CD4-positive, alpha-beta T cell treated with Interleukin-17A for 4 hours (primary cell): ENCODE measurements around the gene FNBP1L.

Source experiments
- DNase-seq: peaks from one replicate; pipeline ENCODE4 v3.0.0-alpha.2; 2020; ENCODE audit warnings: mixed read lengths

Gene FNBP1L

GRCh38 chr1:93495911-93496310 is 48.0 kb downstream of the FNBP1L start:
- no peak for DNase-seq

DNA sequence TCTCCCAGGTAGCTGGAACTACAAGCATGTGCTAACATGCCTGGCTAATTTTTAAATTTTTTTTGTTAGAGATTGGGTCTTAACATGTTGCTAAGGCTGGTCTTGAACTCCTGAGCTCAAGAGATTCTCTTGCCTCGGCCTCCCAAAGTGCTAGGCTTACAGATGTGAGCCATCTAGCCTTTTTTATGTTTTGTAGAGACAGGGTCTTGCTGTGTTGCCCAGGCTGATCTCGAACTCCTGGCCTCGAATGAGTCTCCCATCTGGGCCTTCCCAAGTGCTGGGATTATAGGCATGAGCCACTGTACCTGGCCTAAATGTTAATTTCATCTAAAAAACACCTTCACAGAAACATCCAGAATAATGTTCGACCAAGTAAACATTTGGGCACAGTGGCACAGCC is 48.6 kb downstream of the FNBP1L start:
- no peak for DNase-seq

GRCh38 chr1:93499075-93499474 is 51.2 kb downstream of the FNBP1L start:
- no peak for DNase-seq

DNA sequence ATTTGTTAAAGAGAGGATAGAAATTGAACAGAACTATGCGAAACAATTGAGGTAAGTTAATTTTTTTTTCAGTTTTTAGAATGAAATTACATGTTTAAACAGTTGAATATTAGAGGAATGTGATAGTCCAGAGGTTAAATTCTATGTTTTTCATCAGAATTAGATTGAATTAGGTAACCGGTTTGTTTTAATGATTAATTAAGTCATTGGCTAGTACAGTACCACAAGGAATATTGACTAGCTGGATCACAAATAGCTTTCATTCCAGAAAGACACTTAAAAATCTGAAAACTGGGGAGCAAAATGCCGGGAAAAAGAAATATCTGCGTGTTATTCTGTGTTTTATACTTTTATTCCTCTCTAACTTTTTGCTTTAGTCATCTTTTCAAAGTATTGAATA is 51.6 kb downstream of the FNBP1L start:
- no peak for DNase-seq

GRCh38 chr1:93500275-93500674 is 52.4 kb downstream of the FNBP1L start:
- DNase-seq, result no peak

DNA sequence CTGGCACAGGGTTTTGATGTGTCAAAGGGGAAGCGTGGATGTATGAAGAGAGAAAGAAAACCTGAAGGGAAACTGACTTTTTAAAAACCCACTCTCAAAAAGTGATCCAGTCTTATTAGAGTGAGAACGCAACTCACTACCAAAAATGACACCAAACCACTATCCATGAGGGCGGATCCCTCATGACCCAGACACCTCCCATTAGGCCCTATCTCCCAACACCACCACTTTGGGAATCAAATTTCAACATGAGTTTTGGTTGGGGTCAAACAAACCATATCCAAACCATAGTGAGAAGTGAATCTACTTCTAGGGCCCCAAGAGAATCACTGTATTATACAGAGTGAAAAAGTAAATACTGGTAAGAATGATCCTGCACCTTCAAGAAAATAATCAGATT is 53.5 kb downstream of the FNBP1L start:
- no peak for DNase-seq

DNA sequence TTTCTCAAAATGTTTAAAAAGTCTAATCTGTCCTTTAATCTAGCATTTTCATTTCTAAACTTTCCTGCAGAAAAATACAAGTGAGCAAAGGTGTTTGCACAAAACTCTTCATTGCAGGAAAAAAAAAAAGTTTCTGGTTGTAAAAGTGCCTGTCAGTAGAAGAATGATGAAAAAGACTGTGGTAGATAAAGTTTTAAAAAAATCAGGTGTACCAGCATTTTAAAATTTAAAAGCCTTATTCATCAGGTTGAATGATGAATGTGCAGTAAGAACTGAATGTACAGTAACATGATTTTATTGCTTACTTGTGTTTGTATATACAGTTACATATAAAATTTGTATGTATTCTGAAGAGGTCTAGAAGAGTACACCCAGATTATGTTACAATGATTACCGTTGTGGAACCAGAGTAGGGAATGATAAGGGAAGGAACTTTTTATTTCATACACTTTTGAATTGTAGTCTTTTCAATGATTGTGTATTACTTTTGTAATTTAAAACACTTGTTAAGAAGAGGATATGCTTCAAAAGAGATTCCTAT is 54.0 kb downstream of the FNBP1L start:
- DNase-seq, result no peak

DNA sequence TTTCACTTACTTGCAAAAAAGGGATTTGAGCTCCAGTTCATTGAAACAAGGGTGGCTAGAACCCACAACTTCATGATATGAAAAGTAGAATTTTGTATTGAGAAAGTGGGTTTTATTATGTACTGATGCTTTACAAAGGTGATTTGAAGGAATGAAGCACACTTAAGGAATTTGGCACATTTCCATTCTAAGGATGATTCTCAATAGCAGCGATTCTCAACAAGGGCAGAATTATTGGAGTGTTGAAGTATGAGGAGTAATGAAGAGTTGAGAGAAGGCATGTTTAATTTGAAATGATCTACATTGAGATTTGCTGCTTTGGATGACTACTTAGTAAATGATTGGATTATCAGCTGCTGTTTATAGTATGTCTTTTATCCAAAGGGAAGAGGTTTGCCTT is 54.7 kb downstream of the FNBP1L start:
- no peak for DNase-seq

DNA sequence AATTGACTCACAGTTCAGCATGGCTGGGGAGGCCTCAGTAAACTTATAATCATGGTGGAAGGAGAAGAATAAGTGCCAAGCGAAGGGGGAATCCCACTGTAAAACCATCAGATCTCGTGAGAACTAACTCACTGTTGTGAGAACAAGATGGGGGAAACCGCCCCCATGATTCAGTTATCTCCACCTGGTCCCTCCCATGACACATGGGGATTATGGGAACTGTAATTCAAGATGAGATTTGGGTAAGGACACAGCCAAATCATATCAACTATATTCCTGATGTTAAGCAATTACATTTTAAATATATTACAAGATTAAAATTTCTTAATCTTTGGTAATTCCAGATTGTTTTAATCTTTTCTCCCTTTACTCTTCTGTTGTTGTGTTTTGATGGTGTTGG is 55.2 kb downstream of the FNBP1L start:
- DNase-seq, result no peak

GRCh38 chr1:93503816-93504215 is 55.9 kb downstream of the FNBP1L start:
- no peak for DNase-seq

DNA sequence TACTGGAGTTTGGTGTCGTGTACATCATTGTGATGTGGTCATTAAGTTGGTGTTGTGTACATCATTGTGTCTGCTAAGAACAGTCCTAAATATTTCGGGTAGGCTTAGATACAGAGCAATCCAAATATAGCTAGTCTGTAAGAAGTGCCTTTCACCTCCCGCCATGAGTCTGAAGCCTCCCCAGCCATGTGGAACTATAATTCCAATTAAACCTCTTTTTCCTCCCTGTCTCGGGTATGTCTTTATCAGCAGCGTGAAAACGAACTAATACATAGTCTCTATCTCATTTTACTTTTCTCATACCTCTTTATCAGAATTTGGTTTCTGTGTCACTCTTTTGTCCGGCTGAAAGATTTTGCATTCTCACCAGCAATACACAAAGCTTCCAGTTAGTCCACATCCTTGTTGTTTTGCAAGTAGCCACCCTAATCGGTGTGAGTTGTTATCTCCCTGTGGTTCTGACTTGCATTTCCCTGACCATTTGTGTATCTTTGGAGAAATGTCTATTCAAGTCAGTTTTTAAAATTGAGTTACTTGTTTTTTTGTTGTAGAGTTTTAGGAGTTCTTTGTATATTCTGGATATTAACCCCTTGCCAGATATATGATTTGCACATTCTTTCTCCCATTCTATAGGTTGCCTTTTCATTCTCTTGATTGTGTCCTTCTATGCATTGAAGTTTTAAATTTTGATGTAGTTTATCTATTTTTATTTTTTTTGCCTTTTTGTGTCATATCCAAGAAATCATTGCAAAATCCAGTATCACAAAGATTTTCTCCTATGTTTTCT is 56.5 kb downstream of the FNBP1L start:
- DNase-seq, result no peak

DNA sequence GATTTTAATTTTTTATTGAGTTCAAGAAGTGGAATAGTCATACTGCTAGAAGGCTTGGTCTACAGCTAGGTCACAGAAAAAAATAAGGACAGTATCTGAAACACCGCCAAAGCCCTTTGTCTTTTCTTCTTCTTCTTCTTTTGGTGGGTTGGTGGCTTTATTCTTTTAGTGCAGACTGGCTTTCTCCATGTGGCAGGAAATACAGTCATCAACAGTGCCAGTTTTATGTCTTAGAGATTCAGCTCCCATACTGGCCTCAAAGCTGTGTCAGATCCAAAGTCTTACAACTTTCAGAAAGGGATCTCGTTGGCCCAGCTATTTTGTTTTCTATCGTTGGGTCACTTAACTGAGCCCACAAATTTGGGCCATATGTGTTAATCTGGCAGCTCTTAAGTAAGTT is 58.2 kb downstream of the FNBP1L start:
- DNase-seq, result no peak

GRCh38 chr1:93516164-93516563 is 68.2 kb downstream of the FNBP1L start:
- DNase-seq, result no peak

DNA sequence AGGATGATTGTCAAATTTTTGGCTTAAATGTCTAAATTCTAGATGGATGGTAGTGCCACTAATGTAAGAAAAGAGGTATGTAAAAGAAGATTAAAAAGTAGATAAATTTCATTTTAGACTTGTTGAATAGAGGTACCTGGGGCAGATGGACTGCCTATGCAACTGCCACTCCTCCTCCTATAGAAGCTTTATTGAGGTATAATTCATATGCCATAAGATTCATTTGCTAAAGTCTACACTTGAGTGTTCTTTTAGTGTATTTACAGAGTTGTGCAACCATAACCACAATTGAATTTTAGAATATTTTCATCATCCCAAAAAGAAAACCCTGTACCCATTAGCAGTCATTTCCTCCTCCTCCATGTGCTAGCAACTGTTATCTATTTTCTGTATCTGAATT is 70.6 kb downstream of the FNBP1L start:
- no peak for DNase-seq

DNA sequence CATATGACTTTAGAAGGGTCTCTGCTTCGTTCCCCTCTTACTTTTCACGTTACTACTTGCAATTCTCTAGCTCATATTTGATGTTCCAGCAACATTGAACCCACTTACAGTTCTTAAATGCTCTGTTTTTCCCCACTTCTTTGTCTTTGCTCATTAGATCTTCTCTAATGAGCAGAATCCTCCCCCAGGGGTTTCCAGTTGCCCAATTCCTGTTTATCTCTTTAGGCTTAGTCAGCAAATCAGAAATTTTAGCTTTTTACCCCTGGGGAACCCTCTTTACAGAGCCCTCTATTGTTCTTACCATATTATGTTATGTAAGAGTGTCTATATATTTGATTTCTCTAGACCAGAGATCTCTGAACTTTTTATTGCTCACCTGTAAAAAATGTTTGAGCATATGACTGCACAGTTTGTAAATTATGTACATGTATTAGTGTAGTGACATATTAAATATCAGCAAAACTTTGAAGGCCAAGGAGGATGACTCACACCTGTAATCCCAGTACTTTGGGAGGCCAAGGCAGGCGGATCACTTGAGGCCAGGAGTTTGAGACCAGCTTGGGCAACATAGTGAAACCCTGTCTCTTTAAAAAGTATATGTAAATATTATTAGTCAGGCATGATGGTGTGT is 71.4 kb downstream of the FNBP1L start:
- DNase-seq, result no peak

- DNase-seq, result no peak
Observed at GRCh38 chr1:93521618-93522017, 73.7 kb downstream of the FNBP1L start.

- no peak for DNase-seq
Observed at GRCh38 chr1:93522721-93523120, 74.8 kb downstream of the FNBP1L start.

DNA sequence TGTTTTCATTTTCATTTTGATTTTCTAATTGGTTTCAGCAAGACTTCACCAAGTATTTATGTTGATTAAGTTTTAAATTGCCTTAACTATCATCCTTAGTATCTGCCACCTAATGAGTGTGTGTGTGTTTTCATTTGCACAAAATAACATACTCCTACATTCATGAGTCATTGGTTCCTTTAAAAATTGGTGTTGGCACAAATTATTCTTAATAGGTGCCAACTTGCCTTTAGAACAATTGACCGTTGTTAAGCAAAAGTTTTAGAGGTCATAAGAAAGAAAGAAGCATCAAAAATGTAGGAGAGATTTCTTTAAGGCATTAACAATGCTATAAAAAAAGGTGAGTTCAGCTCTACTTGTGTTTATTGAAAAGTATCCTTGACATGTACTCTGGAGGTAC is 77.5 kb downstream of the FNBP1L start:
- DNase-seq, result no peak

- DNase-seq, result no peak
Observed at GRCh38 chr1:93526431-93526830, 78.5 kb downstream of the FNBP1L start.

GRCh38 chr1:93528412-93528811 is 80.5 kb downstream of the FNBP1L start:
- DNase-seq, result no peak

DNA sequence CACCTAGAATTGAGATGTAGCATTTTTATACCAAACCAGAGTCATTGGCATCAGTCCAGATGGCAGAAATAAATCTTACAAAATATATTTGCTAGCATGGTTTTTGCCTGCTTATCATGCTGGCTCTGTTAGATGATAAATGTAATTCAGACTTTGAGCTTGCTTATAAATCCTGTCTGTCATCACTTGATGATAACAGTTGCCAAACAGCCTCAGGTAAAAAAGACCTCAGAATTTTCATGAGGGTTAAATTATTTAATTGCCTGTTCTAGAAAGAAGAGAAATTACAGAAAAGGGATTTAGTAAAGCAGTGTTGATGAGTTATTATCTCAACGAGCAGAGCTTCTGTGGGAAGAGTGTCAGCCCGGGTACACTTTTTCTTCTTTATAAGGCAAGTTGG is 83.3 kb downstream of the FNBP1L start:
- no peak for DNase-seq

DNA sequence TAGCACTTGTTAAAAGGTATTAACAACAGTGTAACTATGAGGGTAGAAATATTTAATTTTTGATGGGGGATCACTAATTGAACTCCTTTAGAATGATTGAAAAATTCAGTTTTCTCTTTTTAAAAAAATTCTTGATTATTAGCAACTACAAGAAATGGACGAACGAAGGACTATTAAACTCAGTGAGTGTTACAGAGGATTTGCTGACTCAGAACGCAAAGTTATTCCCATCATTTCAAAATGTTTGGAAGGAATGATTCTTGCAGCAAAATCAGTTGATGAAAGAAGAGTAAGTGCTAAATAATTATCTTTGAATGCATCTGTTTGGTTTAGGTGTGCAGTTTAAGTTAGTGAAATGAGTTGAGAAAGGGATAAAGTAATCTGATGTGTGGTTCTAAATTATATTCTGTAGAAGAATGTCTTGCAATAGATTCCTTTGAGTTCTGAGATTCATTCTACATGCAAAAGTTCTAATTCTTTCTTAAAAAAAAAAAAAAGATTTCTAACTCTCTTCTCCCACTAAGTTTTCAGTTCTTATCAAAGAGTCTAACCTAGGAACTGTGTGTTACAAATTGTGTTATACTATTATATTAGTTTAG is 85.0 kb downstream of the FNBP1L start:
- no peak for DNase-seq

DNA sequence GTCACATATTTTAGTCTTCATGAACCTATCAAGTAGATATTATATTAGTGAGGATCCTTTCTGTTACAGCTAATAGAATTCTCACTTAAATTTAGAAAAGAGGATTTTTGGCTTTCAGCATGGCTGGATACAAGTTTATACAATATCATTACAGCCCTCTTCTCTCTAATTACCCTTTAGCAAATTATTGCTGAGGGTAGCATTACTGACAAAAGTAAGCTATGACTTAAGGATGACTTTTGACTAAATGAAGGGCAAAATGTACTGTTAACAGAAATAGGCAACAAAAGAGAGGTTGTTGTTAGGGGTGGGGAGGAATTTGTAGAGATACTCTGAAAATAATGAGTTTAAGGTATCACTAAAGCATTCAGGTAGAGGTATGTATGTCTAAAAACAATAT is 85.8 kb downstream of the FNBP1L start:
- DNase-seq, result no peak

- DNase-seq, result no peak
Observed at GRCh38 chr1:93537396-93537795, 89.5 kb downstream of the FNBP1L start.
